HG02798 (cell line): ENCODE measurements around the gene MARS2.
A peak's percentile ranks its signal among the peaks of the same experiment; 100 is the strongest.
"Not testable (repeated sequence)": the region's sequence is repeated elsewhere in the genome, so short reads cannot be mapped to it uniquely, and the experiment has no call there.

Experiments
- ATAC-seq: cut with Tn5 transposase; IDR thresholded peaks from one replicate; pipeline ENCODE4 v1.9.1; 2021; ENCODE audit warnings: mild to moderate bottlenecking; ENCODE audit not compliant: unreplicated experiment, poor library complexity

Gene MARS2

DNA sequence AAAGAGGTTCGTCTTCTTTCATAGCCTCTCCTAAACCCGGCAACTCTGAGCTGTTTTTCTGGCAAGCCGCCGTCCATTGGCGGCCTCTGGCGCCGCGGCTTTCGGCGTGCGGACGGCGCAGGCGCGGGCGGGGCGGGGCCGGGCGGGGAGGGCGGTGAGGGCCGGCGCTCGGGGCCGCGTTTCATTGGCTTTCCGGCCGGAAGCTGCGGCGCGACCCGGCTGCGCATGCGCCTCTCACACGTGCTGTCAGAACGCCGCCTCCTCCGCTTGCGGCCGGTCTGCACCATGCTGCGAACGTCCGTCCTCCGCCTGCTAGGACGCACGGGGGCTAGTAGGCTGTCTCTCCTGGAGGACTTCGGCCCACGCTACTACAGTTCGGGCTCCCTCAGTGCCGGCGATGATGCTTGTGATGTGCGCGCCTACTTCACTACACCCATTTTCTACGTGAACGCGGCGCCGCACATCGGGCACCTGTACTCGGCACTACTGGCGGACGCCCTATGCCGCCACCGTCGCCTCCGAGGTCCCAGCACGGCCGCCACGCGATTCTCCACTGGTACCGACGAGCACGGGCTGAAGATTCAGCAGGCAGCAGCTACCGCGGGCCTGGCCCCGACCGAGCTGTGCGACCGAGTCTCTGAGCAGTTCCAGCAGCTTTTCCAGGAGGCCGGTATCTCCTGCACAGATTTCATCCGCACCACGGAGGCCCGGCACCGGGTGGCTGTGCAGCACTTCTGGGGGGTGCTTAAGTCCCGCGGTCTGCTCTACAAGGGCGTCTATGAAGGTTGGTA is at the start of gene MARS2:
TSS of gene MARS2 (plus strand) at position 249 of the 791 bp plus-strand sequence. CDS start at position 286, 37 bp downstream.
- peak; percentile 91 for ATAC-seq

DNA sequence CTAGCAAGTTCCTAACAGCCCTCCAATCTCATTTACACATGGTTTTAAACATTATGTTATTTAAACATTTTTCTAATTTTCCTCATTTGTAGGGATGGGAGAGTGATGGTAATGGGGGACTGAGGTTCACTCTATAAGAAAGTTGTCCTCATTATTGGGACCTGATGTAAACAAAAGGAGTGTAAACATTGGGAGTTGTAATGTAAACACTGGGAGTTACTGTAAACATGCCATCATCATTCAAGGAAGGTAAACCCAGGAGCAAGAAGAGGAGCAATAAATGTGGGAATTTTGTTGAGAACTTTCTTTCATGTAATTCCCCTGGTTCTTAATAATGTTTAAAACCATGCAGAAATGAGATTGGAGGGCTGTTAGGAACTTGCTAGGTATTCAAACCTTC is 47.6 kb upstream of the MARS2 start:
- no peak for ATAC-seq

GRCh38 chr2:197661626-197662025 is 43.5 kb upstream of the MARS2 start:
- no peak for ATAC-seq

GRCh38 chr2:197666277-197666676 is 38.9 kb upstream of the MARS2 start:
- ATAC-seq, result no peak

DNA sequence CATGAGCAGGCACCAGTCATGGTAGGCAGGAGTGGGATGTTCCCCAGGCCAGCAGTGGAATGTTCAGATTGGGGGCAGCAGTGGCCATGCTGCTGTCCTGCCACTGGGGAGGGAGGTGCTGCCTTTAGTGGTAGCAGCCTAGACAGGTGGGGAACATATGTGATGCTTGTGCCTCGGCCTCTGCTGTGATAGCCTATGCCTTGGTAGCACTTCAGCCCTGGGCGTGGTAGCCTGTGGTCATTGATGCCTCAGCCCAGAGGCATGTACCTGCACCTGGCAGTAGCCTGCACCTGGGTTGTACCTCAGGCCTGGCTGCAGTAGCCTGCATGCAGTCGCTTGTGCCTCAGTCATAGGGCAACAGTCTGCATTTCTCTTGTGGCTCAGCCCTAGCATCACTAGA is 36.9 kb upstream of the MARS2 start:
- ATAC-seq, result no peak

- no peak for ATAC-seq
Observed at GRCh38 chr2:197669077-197669476, 36.1 kb upstream of the MARS2 start.

GRCh38 chr2:197672371-197672893 is 32.7 kb upstream of the MARS2 start:
- ATAC-seq, result no peak

DNA sequence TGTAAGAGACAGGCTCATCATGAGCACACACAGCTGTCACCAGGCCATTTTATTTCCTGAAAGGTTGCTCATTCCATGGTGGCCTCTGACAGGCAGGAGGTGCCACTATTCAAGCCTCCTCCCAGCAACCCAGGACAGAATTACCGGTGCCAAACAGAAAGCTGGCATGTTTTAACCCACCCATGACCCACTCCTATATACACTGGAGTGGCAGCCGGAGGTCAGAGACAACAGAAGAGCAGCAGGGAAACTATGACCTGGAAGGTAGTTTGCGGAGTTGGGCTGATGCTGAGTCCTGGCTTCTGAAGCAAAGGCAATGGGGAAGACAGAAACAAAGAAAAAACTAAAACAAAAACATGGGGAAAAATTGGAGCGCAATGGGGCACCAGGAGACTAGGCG is 32.1 kb upstream of the MARS2 start:
- no peak for ATAC-seq

DNA sequence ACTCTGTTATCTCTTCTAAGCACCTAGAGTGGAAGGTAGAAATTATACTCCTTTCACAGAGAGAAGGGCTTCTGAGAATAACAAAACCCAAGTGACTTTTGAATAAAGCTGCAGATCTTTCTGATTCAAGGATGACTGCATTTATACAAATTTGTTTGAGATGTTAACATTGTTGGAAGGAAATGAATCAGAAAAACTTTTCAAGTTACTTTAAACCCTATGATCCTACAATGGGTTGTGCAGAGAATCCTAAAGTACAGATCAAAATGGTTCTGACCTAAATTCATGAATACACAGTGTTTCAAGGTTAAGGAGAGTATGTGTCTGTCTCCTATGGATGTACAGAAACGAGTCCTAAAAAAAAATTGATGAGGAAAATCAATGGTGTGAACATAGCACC is 31.6 kb upstream of the MARS2 start:
- no peak for ATAC-seq

- ATAC-seq, result no peak
Observed at GRCh38 chr2:197674060-197674459, 31.1 kb upstream of the MARS2 start.

DNA sequence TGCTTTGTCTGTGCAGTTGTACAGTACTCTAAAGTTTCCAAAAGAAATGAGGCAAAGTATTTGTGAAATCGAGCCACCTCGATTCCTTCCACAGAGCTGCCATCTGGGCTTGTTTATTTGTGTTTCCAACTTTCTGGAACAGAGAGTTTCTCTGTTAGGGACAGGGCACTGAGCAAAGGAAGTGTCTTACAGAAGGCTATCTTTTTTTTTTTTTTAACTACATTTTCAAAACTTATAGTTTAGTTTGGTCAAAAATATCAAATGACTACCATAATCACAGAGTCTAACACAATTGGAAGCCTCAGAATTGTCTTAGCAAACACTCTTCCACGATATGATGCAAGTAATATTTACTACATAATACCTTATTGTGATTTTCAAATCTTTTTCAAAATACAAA is 30.6 kb upstream of the MARS2 start:
- ATAC-seq, result no peak

DNA sequence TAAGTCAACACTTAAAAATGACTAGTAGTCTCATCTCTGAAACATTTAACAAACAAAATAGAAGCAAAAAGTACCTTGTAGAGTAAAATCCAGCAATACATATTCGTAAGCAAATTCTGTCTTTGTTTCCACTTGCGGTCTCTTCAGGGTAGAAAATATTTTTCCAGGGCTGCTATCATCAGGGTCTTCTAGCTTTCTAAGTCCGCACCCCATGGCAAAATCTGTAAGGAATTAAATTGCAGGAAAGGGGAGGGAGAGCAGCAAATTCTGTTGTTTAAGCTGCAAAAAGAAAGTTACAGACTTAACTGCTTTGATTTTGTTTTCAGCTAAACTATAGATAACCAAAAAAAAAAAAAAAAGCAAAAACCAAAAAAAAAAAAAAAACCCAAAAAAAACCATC is 29.9 kb upstream of the MARS2 start, which contains the start of gene RFTN2:
TSS of gene RFTN2 (minus strand) at position 342 of the 400 bp plus-strand sequence. CDS start at position 213, 129 bp downstream.
- ATAC-seq, result no peak

DNA sequence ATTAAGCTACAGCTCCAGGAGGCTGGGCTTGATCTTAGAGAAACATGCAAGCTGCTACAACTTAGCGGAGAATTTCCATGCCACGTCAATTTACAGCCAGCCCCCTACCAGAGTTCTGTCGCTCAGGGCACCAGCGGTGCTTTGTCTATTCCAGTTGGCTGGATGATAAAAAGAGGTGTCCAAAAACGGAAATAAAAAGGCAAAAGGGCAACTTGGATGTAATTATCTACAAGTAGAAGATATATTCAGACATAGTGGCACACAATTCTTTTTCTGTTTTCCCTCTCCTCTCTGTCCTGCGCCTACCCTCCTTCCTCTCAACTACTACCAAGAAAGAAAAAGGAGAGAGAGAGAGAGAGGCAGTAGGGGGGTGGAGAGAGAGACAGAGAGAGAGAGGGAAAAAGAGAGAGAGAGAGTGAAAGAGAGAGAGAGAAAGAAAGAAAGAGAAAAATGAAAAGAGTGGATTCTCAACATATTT is 29.4 kb upstream of the MARS2 start:
- no peak for ATAC-seq

DNA sequence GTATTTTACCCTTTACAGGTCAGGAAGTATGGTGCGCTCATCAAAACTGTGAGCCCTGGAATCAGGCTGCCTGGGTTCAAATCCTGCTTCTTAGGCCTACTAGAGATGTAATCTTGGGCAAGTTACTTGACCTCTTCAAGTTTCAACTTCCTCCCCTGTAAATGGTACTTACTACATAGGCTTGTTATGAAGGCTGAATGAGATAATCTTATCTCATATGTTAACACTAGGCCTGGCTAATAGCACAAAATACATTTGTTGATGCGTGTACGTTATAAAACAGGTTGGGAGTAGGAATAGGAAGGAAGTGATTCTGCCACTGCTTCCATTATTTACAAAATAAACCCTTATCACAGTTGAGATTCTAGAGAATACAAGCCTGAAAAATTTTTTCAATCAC is 28.1 kb upstream of the MARS2 start:
- no peak for ATAC-seq

- no peak for ATAC-seq
Observed at GRCh38 chr2:197677483-197677882, 27.7 kb upstream of the MARS2 start.

DNA sequence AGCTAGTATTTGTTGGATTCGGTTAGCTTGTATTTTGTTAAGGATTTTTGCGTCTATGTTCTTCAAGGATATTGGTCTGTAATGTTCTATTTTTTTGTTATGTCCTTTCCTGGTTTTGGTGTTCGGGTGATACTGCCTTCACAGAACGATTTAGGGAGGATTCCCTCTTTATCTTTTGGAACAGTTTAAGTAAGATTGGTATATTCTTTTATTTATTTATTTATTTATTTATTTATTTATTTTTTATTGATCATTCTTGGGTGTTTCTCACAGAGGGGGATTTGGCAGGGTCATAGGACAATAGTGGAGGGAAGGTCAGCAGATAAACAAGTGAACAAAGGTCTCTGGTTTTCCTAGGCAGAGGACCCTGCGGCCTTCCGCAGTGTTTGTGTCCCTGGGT is 10.0 kb upstream of the MARS2 start:
- ATAC-seq, result not testable (repeated sequence)

GRCh38 chr2:197695971-197696370 is 9.2 kb upstream of the MARS2 start:
- not testable (repeated sequence) for ATAC-seq

DNA sequence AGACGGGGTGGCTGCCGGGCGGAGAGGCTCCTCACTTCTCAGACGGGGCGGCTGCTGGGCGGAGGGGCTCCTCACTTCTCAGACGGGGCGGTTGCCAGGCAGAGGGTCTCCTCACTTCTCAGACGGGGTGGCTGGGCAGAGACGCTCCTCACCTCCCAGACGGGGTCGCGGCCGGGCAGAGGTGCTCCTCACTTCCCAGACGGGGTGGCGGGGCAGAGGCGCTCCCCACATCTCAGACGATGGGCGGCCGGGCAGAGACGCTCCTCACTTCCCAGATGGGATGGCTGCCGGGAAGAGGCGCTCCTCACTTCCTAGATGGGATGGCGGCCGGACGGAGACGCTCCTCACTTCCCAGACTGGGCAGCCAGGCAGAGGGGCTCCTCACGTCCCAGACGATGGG is 8.6 kb upstream of the MARS2 start:
- not testable (repeated sequence) for ATAC-seq

- ATAC-seq, result not testable (repeated sequence)
Observed at GRCh38 chr2:197699724-197700123, 5.4 kb upstream of the MARS2 start.

DNA sequence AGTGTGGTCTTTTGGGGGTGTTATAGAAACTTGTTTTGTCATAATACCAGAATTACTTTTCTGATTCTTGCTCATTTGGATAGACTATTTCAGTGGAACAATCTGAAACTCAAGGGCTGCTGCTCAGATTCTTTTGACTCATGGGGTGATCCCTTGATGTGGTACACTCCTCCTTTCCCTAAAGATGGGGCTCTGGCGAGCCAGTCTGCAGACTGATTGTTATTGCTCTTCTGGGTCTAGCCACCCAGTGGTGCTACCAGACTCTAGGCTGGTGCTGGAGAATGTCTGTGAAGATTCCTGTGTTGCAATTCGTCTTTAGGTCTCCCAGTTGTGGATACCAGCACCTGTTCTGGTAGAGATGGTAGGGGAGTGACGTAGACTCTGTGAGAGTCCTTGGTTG is 4.2 kb upstream of the MARS2 start:
- ATAC-seq, result no peak

- peak; percentile 40 for ATAC-seq
Observed at GRCh38 chr2:197704434-197705120, 592 bp upstream of the MARS2 start.
